GM19463 (cell line): ENCODE measurements around the gene CD207.

Experiments used
- ATAC-seq: cut with Tn5 transposase; IDR thresholded peaks from one replicate; pipeline ENCODE4 v1.9.1; 2021; ENCODE audit warnings: mild to moderate bottlenecking, moderate library complexity; ENCODE audit not compliant: unreplicated experiment

Gene CD207

DNA sequence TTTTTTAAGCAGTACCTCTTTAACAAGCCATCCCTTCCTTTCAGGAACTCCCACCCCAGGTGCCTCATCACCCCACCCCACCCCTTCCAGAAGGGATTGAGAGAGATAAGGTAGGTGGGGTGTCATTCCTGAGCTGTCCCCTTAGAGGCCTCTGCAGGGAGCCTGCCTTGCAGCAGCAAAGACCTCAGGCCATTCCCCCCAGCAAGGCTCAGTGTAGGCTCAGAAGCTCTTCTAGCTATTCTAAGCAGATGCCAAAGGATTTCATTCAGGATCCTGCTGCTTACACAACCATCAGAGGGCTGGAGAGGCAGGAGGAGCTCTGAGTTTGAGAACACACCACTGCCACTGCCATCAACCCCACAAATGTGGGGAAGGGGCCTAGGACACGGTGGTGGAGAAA, 39.4 kb downstream of the CD207 start:
- ATAC-seq, result no peak

DNA sequence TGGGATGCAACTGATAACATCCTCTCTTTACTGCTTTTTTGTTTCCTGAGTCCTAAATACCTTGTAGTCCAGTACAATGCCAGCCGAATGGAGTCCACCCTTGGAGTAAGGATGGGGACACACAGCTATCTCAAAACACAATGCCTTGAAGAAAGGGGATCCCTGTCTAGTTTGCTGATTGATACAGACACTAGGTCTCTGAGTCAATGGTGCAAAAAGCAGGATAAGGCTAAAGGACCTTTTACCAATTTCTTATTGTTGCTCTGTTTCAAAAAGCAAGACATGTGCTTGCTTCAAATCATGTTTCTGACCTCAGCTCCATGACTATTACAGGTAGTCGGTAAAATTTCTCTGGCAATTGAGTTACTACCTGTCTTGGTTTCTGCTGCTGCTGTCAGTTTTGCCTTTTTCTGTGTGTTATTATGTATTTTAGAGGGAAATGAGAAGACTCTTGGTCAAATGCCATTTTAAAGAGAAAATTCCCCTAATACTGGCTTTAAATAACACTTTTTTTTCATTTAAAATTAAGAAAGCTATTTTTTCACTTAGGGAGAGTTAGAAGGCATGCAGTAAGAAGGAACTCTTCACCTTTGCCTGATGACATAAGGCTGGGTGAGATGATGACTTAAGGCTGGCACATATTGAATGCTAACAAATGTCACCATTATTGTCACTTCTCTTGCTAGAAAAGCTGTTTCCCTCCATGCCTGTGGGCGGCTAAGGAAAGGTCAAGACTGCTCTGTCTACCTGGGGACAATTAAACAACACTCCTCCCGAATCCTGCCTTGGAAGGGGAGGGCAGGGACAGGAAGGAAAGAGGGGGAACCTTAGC, 40.2 kb downstream of the CD207 start:
- ATAC-seq, result no peak

DNA sequence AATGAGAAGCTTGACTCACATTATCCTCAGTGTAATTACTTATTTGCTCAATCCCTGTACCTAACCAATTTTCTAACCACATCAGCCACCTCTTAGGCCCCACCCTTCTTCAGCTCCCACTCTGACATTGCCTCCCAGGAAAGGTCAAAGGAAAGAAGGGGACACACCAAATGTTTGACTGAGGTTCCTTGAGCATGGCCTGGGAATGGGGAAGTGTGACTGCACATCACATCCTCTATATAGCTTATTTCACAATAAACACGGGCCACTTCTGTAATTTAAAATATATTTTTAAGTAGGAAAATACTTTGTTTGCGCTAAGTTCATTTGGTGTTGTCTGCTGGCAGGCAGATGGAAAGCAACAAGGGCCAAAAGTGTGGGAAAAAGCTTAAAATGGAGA, 42.2 kb downstream of the CD207 start:
- ATAC-seq, result no peak

DNA sequence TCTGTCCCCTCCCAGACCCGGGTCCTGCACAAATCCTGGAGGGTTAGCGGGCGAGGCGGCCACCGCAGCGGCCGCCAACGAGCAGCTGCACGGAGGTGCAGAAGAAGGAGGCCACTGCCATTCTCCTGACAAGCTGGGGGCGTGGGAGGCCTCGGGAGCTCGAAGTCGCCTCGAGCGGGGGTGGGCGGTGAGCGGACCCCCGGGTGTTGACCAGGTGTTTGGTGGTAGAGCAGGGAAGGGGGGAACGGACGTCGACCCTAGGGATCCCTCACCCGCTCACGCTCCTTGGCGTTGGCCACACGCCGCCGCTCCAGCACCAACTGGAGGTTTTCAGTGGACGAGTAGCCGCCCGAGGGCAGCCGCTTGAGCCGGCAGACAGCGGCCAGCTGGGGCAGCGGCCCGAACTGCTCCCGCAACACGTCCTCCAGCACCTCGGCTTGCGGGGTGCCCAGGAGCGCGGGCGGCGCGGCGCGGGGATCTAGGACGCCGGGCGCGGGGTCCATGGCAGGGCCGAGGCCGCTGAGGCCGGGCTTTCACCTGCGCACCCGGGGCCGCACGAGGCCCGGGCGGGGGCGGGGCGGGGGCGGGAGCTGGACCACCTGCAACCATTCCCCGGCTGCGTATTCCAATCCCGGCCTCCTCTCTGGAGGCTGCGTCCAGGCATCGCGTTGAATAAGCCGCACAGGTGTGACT, 45.3 kb downstream of the CD207 start, which contains the start of gene FIGLA:
FIGLA (minus strand) TSS at position 508 of the 693 bp plus-strand sequence; CDS start at position 503, 5 bp downstream.
- no peak for ATAC-seq

DNA sequence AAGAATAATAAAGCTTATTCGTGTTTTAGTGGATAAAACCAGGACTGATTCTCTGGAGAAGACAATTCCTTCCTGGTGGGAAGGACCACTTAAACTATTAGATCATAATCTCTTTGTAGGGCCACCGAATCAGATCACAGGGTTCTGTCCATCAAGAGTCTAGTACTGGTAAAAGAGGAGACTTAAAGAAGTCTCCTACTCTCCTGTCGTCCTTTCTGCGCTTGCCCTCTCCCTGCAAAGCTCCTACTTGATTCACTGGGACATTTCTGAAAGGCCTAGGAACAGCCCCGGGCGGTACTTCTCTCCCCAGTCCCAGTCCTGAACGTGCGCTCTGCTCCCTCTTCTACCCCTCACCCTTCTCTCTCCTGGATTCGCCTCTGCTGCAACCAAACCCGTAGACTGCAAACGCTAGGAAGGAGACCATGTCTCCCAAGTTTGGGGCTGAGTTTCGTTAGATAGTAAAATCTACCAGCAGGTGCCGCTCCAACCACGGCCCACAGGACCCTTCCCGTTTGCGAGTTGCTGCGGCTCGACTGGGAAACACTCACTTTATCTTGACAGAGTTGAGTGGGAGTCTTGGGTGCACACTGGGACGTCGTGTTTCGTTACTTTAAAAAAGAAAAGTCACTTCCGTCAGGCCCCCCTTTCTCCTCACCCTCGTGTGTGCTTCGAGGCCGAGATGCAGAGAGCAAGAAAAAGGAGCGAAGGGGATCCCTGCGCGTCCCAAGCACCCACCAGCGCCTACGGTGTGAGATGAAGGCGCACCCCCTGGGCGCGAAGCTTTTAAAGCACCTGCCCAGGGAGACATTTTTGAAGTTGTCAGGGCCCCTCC, 46.1 kb downstream of the CD207 start:
- ATAC-seq, result no peak

DNA sequence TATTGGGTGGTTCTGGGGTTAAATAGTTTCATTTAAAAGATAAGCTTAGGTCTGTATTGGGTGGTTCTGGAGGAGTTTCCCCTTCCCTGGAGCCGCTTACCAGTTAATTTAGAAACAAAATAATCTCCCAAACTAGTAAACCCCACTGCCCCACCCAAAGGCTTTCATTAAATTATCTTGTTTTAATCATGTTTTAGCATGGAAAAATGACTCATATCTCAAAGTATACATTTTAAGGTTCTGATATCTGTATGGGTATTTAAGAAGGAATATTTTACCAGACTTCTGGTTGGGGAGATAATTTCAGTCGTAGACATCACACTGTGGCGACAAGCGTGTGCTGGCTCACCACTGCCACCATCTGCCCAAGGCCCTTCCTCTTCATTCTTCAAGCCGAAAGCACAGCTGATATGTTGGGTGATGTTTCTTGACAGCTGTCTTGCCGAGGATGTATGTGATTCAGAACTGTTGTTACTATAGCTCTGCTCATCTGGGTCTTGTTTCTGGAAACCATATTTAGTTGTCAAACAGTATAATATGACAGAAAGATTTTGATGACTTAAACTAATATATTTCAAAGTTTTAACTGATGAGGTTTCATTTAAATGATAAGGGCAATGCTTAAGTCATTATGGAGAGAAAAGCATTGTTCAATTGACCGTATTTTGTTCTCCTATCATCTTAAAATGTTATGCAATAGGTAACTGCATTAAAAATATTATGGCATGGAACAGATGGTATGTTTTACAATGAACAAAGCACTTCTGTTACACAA, 50.3 kb downstream of the CD207 start:
- peak; percentile 45 for ATAC-seq

DNA sequence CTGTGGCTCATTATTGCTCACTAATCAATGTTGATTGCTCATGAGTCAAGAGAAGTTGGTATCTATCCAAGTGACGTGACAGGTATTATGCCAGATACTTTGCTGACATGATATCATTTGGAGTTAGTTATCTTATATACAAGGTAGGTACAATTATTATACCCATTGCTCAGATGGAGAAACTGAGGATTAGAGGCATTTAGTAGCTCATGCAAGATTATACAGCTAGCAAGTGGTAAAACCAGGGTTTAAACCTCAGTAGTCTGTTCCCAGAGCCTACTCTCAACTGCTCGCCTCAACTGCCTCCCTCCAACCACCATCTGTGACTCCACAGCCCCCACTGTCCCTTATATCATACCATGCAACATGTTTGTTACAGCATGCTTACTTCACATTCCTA, 51.3 kb downstream of the CD207 start:
- no peak for ATAC-seq
